Daoy (cell line): Measurements from ENCODE around the gene HIVEP3. TPM values are rescaled to one million over a fixed set of nuclear protein-coding genes. Genes with fewer than 3 reads are reported as not detected.
A peak's percentile ranks its signal among the peaks of the same experiment; 100 is the strongest.

Experiments used
- DNase-seq: peaks from one replicate; pipeline ENCODE4 v3.0.0-alpha.2; 2015; ENCODE audit warnings: low read depth
- total RNA-seq: library from RNA; depleted of rRNA; stranded (reverse); fragments of >200 nt; shearing (Covaris generic); gene quantifications from 2 replicates; pipeline ENCODE4 v1.2.3, GENCODE V29; 2014

The HIVEP3 gene
- total RNA-seq, 1 experiment from 2014 or later: 9.5 TPM

DNA sequence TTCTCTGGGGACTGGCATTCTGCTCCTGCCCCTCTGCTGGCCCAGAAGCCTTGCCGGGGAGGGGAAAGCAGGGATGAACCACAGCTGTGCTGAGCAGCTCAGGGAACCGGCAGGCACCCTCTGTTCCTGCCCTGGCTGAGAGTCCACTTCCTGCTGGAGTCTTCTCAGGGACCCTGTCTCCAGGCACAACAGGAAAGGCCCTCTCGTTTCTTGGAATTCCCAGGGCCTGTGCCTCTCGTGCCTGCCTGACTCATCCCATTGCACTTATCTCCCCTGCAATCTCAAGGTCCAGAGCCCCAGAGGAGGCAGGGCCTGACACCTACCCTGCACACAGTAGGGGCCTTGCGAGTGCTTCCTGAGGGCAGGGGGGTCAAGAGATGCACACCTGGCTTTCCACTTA, 433.1 kb downstream of the HIVEP3 start:
- peak; percentile 91 for DNase-seq

GRCh38 chr1:41484402-41485241, 434.1 kb downstream of the HIVEP3 start, which contains the start of gene EDN2:
EDN2 (minus strand) TSS chr1:41484683; CDS start chr1:41484601, 82 bp downstream.
- DNase-seq: peak; percentile 54

- no peak for DNase-seq
Observed at GRCh38 chr1:41483960-41484401, 434.7 kb downstream of the HIVEP3 start.

GRCh38 chr1:41483001-41483850, 435.5 kb downstream of the HIVEP3 start:
- DNase-seq: no peak

GRCh38 chr1:41482001-41482765, 436.5 kb downstream of the HIVEP3 start:
- peak; percentile 68 for DNase-seq

DNA sequence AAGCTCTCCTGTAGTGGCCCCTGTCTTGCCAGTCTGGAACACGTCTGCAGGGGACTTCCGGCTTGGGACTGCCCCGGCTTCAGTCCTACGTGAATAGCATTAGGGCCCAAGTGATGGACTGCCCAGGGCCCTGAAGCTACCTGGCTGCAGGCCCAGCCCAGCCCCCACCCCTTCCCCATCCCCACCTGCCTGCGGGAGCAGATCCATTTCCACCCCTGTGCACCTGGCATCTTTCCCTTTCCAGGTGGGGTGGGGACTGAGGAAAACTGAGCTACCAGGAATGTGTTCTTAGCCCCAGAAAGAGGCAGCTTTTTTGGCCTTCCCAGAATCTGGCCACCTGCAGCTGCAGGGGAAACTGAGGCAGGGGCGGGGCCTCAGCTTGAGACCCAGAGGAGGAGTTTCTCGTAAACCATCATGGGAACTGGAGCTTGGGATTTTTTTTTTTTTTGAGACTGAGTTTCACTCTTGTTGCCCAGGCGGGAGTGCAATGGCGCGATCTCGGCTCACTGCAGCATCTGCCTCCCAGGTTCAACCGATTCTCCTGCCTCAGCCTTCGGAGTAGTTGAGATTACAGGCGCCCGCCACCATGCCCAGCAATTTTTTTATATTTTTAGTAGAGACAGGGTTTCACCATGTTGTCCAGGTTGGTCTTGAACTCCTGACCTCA, 437.5 kb downstream of the HIVEP3 start:
- DNase-seq: no peak

DNA sequence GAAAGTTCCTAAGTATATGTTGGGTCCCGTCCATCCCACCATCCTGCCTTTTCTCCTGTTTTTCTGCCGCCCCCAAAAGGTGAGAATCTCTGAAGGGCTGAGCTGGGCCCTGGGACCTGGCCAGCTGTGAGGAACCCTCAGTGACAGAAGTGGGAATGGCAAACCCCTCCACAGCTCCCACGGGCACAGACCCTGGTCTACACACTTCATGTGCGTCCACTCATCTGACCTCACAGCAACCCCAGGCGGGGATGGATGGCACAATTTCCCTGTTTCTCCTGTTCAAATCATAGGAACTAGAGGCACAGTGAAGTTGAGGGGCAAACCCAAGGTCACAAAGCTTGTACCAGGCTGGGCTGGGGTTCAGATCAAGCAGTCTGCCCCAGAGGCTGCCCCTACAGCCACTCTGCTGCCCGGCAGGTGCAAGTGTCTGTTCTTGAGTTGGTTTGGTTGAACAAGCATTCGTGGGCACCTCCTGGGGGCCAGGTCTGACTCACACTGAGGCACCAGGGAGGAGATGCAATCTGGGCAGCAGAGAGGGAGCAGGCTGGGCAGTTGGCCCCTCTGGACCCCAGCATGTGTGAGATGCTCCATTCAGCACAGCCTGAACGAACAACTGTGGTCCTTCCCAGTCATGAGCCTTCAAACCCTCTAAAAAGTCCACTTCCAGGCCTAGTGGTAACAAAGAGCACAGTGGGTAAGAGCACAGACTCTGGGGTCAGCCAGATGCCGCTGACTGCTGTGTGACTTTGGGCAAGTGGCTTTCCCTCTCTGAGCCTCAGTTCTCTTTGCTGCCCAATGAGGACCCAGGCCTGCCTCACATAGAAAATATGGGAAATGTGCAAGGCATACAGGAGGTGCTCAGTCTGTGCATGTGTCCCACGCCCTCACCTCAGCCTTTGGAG, 438.3 kb downstream of the HIVEP3 start:
- DNase-seq: no peak

- DNase-seq: no peak
Observed at GRCh38 chr1:41479808-41480160, 438.9 kb downstream of the HIVEP3 start.

DNA sequence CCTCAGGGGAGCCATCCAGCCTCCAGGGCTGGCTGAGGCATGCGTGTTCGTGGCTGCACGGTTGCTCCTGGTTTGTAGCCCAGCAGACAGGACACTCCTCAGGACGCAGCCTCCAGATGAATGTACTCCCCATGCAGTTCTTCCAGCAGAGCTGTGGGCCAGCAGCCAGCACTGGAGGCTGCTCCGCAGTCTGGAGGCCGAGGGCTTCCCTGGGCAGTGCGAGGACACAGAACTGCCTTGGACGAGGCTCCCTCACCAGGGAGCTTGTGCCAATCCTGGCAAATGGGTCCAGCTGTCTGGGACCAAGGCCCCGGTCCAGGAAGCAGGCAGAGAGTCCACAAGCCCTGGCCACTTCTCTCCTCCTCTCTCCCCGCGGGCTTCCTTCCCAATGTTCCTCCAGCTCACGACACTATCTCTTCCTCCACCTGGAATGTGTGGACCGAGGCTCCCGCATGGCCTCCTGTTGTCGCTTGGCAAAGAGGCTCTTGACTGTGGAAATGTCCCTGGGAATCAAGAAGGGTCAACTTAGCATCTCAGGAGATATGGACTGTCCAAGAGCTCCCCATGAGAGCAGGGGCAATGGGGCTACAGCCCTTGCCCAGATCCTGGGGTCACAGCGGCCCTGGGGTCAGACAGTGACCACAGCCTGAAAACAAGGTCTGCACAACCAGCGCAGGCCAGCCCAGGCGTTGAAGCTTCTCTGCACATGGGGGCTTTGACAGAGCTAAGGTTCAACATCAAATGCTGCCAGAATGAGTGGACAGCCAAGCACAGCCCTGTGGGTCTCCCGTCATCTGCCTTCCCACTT, 439.5 kb downstream of the HIVEP3 start:
- DNase-seq: no peak

DNA sequence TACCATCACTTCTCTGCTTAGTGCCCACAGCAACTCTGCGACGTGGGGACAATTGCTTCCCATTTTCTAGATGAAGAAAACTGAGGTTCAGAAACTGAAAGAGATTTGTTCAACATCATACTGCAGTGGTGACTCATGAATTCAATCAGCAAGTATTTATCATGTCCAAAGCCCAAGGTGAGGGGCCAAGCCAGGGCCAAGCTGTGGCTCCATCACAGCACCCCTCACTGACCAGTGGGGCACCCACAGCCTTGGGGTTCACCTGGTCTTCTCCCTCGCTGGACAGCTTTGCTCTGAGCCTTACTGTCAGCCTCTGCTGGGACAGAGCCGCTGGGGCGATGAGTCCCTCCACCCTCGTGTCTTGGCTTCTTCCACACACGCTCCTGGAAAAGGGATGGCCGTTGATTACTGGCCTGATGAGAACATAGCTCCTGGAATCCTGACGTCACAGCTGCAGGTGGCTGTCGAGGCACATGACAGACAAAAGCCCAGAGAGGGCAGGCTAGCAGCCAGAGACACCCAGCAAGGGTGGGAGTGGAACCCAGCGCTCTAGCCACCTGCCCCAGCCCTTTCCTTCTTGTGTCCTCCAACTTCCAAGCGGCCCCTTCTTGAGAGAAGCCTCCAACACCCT, 440.5 kb downstream of the HIVEP3 start:
- no peak for DNase-seq

DNA sequence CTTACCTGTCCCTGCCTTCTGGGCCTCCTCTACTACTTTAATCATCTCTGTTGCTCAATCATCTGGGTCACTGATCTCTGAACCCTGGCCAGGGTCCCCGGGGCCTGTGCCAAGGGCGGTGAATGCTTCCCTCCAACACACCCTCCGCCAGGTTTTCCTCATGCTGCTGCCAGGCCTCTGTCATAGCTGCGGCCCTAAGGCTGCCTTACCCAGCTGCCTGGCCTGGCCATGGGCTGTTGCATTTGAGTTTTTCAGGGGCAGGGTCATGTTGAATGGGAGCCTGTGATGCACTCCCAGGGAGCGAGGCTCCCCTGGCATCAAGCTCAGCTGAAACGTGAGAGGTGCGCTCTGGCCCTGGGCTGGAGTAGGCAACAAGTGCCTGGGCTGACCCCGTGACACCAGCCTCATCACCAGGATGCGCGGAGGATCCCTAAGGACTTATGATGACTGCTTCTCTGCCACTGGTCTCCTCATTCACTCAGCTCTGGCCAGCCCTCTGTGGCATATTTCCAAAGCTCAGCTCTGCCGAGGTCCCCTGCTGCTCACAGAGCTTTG, 441.8 kb downstream of the HIVEP3 start:
- DNase-seq: no peak

GRCh38 chr1:41475859-41476567, 442.7 kb downstream of the HIVEP3 start:
- no peak for DNase-seq

DNA sequence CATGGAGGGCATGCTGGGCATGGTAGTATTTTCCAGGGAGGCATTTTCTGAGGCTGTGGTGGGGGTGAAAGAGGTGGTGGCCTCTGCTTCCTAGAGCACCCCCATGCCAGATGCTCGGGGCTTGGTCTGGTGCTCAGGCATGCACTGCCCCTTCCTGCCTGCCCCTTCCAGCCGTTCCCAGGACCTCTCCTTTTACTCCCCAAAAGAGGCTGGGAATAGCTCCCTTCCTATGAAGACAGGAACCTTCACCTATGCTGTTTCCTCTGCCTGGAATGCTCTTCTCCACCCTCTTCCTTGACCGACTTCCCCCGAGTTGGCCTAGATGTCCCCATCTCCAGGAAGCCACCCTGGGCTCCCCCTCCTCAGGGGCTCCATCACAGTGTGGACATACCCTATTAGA, 443.4 kb downstream of the HIVEP3 start:
- no peak for DNase-seq

DNA sequence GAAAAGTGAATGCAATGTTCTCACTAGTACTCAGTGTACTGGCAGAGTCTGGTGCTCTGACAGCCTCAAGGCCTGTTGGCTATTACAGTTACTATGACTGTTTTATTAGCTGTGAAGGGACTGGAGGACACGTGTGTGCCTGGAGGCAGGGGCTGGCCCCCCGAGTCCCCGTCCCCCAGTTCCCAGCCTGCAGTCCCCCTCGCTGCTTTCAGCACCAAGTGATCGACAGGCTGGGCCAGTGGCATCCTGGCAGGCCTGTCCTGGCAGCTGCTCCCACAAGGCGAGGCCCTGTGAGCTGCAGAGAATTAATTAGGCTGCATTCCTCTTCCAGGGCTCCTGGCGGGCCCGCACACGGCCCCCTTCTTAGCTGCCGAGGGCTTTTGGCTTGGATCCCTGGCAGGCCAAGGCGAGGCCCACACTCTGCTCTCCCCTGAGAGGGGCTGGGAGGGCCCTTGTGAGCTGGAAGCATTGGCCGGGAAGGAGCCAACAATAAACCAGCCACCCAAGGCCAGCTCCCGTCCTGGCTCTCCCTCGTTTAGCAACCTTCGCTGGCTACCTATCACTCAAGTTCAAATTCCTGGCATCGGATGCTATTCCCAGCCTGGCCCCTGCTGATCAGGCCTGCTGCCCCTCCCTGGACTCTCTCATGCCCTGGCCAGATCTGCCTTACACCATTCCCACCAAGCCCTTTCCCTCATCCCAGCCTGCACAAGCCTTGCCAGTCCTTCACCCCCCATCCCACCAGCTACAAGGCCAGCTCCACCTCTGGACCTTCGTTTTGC, 444.0 kb downstream of the HIVEP3 start:
- peak; percentile 23 for DNase-seq

- no peak for DNase-seq
Observed at GRCh38 chr1:41473738-41474362, 444.9 kb downstream of the HIVEP3 start.

- DNase-seq: no peak
Observed at GRCh38 chr1:41471658-41472057, 447.1 kb downstream of the HIVEP3 start.

- DNase-seq: no peak
Observed at GRCh38 chr1:41469706-41470105, 449.0 kb downstream of the HIVEP3 start.
